Stimulated activated effector memory CD8-positive, alpha-beta T cell treated with anti-CD3 and anti-CD28 coated beads, Interleukin-12 subunit alpha, Interleukin-12 subunit beta, amount 100 ng/mL, for 72 hours (primary cell): ENCODE results near the gene MDGA2.

Source experiments
- ATAC-seq: fragments of 150-1000 bp; cut with Tn5 transposase; 2 replicates; pipeline ENCODE4 v1.10.0; 2021
- DNase-seq, 2 donors: peaks; one replicate each; pipeline ENCODE4 v3.0.0; 2021 to 2022; ENCODE audit warnings: low spot score in 2 of 2
- H3K27ac Mint-ChIP-seq: one replicate; pipeline ENCODE4 v1.8.0; 2022; ENCODE audit warnings: mild to moderate bottlenecking, mixed read lengths
- H3K36me3 Mint-ChIP-seq: one replicate; pipeline ENCODE4 v1.8.0; 2022; ENCODE audit warnings: mild to moderate bottlenecking, mixed read lengths
- H3K4me1 Mint-ChIP-seq: one replicate; pipeline ENCODE4 v1.8.0; 2022; ENCODE audit warnings: mixed read lengths
- H3K4me3 Mint-ChIP-seq: one replicate; pipeline ENCODE4 v1.8.0; 2022; ENCODE audit warnings: mild to moderate bottlenecking, mixed read lengths
- H3K9me3 Mint-ChIP-seq: one replicate; pipeline ENCODE4 v1.8.0; 2022; ENCODE audit warnings: mixed read lengths

MDGA2 gene

DNA sequence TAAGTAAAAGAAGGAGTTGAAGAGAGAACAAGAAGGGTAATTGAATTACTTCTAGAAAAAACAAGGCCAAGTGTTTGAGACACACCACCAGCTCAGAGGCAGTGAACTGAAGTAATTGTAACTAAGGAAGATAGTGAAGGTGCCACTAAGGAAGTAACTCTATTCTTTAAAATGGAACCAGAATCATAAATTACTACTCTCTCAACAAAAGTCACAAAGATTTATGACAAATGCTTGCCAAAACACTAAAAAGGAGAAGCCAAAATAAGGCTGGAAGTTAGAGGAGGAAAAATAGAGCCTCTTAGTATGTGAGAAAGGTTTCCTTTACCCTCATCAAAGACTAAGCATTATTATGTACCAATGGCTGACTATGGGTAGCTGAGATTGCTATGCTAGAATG is 208.5 kb downstream of the MDGA2 start:
- ATAC-seq (no peak), DNase-seq (no peak)
- no peak overlapping the region for H3K27ac Mint-ChIP-seq
- peaks cover 9% of the 10 kb centered on the region for H3K9me3 Mint-ChIP-seq
- H3K4me3 Mint-ChIP-seq = no peak overlapping the region
- no peaks in the 10 kb centered on the region for H3K36me3 Mint-ChIP-seq
- no peaks in the 10 kb centered on the region for H3K4me1 Mint-ChIP-seq

DNA sequence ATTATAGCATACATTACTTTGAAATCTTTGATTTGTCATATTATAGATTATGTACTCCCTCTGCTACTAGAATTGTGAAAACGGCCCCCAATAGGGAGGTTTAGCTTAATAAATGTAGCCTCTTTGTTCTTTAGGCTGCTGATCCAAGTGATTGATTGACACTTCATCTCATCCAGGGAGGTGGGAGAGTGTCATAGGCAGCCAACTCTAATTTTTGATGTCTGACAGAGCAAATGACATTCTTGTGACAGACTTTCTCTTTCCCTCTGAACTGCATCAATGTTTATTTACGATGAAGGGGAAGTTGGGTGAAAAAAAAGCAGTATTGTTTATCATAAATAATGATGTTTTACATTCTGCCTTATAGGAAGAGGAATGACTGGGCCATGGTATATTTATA is 221.4 kb downstream of the MDGA2 start:
- no peak overlapping the region for H3K4me3 Mint-ChIP-seq
- H3K36me3 Mint-ChIP-seq = no peaks in the 10 kb centered on the region
- peaks cover 6% of the 10 kb centered on the region for H3K9me3 Mint-ChIP-seq
- DNase-seq = no peak
- H3K27ac Mint-ChIP-seq = no peak overlapping the region
- no peaks in the 10 kb centered on the region for H3K4me1 Mint-ChIP-seq
- ATAC-seq = no peak

DNA sequence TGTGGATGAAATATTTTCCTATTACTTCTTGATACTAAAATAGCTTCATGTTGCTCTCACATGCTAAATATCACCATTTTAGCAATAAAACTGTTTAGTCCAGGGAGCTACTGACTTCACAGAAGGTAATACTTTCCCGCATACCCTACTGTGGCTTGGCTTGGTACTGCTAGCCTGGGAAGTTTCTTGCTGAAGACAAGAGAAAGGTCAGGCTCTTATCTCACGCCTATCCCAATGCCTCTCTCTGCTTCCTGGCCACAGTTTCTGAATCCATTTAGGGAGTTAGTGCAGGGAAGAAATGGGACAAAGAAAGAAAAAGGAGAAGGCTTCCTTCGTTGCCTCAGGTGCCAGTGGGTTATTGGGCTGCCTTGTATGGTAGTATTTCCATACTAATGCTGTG is 228.3 kb downstream of the MDGA2 start:
- no peak overlapping the region for H3K4me3 Mint-ChIP-seq
- ATAC-seq (no peak), DNase-seq (no peak)
- H3K4me1 Mint-ChIP-seq = no peaks in the 10 kb centered on the region
- H3K36me3 Mint-ChIP-seq = no peaks in the 10 kb centered on the region
- peaks cover 9% of the 10 kb centered on the region for H3K9me3 Mint-ChIP-seq
- H3K27ac Mint-ChIP-seq = no peak overlapping the region

DNA sequence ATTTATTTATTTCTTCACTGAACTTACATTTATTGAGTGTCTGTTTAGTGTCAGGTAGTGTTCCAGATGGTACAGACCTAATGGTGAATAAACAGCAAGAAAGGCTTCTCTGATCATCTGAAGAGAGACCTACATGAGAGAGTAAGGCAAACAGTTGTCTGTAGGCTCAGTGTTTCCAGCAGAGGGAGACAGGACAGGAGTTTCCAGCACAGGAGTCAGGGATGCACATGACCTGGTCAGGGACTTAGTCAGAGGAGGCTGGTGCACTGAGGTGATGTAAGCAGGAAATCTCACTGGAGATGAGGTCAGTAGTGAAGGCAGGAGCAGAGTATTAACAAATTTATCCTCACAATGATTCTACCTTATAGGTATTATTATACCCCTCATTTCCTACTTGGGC is 233.2 kb downstream of the MDGA2 start:
- no peak overlapping the region for H3K27ac Mint-ChIP-seq
- no peak overlapping the region for H3K4me3 Mint-ChIP-seq
- DNase-seq = no peak
- ATAC-seq = no peak
- no peaks in the 10 kb centered on the region for H3K36me3 Mint-ChIP-seq
- peaks cover 11% of the 10 kb centered on the region for H3K9me3 Mint-ChIP-seq
- H3K4me1 Mint-ChIP-seq = no peaks in the 10 kb centered on the region

DNA sequence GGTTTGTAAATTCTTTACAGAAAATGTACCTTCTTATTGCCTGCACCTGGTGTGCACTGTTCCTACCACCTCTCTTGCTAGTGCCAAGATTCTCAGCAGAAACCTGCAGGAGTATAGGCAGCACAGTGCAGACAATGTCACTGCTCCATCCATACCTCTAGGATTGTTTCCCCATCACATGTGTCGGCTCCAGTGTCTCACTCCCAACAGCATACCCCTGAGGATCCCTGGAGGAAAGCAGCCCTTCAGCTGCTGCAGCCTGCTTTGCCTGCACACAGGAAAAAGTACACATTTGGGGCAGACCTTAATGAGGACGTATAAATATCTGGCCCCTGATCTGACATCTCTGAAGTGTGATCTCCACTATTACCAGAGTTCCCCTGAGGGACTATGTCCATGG is 235.5 kb downstream of the MDGA2 start:
- H3K27ac Mint-ChIP-seq = no peak overlapping the region

DNA sequence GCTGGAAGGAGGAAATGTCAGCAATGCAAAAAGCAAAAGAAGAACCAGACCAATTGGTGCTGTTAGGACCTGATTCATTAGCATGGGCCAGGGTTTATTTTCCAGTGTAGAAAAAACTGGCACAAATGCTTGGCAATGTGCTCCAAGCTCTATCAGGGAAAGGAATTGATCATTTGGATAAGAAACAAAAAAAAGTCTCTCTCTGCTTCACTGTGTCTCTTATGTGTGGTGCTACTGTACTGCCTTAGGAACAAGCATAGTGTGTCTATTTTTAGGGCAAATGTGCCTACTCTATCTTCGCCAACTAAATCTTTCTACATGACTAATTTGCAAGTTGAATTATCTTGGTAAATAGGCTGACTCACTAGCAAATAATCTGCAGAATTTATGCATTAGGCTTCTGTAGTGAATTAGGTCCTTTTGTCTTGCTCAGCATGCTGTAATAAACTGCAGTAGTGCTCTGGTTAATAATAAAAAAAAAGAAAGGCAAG is 236.7 kb downstream of the MDGA2 start:
- Mint-ChIP-seq H3K36me3 (no peaks in the 10 kb centered on the region), H3K4me3 (no peak overlapping the region), H3K4me1 (no peaks in the 10 kb centered on the region), H3K27ac (no peak overlapping the region), H3K9me3 (peaks cover 10% of the 10 kb centered on the region)
- ATAC-seq = no peak
- no peak for DNase-seq

More for the DNA sequence above, 235.5 kb downstream of the MDGA2 start:
- no peak for ATAC-seq
- no peak overlapping the region for H3K4me3 Mint-ChIP-seq
- H3K36me3 Mint-ChIP-seq = no peaks in the 10 kb centered on the region
- no peaks in the 10 kb centered on the region for H3K4me1 Mint-ChIP-seq
- no peak for DNase-seq
- peaks cover 12% of the 10 kb centered on the region for H3K9me3 Mint-ChIP-seq

DNA sequence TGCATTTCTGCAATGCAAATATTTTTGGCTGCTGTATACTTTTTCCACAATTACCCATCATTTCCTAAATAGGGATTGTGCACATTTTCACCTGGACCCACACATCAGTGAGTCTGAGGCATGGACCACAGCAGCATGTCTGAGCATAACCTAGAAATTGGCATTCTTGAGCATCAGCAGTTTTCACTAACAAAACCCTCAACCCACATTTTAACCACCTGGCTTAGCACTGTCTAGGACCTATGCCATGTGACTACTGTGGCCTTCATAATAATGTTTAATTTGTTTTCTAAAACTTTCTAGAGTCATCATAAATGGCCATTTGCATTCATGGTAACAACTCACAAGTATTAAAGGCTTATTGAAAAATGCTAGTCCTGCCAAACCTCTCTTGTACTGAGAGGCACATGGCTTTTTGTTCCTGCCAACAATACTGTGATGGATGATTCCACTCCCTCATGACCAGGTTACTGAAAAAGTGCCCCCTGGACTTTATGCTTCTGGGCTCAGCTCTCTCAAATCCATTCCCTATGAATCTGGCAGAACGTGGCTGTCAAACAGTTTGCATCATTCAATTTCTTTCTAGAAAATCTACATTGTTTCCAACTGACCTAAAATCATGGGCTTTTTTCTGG is 240.0 kb downstream of the MDGA2 start:
- Mint-ChIP-seq H3K36me3 (no peaks in the 10 kb centered on the region), H3K9me3 (peaks cover 8% of the 10 kb centered on the region), H3K27ac (no peak overlapping the region), H3K4me1 (no peaks in the 10 kb centered on the region), H3K4me3 (no peak overlapping the region)
- ATAC-seq = no peak
- no peak for DNase-seq

DNA sequence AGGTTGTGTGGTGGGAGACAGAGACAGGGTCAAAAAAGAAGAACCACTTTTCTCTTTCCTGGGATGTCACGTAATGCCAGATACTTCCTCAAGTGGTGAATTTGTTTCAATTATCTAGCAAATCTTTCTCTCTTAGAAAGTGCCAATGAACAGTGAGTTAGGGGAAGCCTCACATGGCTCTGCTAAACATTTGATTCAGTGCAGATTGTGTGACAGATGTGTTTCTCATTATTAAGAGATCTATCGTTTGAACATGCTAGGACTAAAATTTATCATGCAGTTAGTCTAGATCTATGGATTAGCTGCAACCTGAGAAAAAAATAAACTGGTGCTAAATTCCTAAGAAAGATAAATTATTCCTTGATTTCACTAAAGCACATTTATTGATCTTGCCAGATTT is 247.8 kb downstream of the MDGA2 start:
- Mint-ChIP-seq H3K9me3 (peaks cover 8% of the 10 kb centered on the region), H3K4me3 (no peak overlapping the region), H3K36me3 (no peaks in the 10 kb centered on the region), H3K4me1 (no peaks in the 10 kb centered on the region), H3K27ac (no peak overlapping the region)
- no peak for ATAC-seq
- no peak for DNase-seq

DNA sequence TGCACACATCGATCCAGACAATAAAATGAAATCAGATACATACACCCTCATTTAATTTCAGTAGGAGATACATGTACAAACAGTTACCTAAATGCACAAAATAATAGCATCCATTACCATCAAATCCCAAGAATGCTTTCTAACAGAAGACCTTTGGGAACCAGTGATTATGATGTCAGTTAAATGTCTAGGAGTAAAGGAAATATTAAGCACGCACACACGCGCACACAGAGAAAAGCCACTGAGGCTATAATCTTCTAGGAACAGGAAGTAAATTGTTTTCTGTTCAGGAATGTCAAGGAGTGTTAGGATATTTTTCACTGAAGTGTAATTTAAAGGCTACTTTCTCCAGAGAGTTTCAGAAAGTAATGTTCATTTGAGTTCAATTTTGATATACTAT is 250.1 kb downstream of the MDGA2 start:
- no peak overlapping the region for H3K27ac Mint-ChIP-seq
- H3K4me3 Mint-ChIP-seq = no peak overlapping the region
- ATAC-seq (no peak), DNase-seq (no peak)
- H3K4me1 Mint-ChIP-seq = no peaks in the 10 kb centered on the region
- no peaks in the 10 kb centered on the region for H3K36me3 Mint-ChIP-seq
- H3K9me3 Mint-ChIP-seq = peaks cover 16% of the 10 kb centered on the region

DNA sequence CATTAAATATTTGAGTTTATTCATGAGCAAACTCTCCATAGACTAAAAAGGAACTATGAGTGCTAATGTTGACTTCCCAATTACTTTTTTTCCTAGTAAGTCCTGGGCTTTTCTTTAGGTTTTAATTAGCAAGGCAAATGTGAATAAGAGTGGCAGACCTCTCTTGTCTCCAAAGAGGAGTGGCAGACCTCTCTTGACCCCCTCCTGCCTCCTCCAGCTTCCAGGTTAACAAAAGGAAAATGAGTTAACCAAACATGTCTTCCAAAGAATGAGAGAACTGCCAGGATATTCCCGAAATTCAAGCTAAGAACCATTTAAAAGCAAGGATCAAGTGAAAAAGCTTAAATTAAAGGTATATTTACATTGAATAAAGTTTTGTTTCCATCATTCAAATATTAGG is 253.2 kb downstream of the MDGA2 start:
- Mint-ChIP-seq H3K9me3 (peaks cover 15% of the 10 kb centered on the region), H3K4me1 (no peaks in the 10 kb centered on the region), H3K36me3 (no peaks in the 10 kb centered on the region), H3K27ac (no peak overlapping the region), H3K4me3 (no peak overlapping the region)
- DNase-seq = no peak
- ATAC-seq = no peak

DNA sequence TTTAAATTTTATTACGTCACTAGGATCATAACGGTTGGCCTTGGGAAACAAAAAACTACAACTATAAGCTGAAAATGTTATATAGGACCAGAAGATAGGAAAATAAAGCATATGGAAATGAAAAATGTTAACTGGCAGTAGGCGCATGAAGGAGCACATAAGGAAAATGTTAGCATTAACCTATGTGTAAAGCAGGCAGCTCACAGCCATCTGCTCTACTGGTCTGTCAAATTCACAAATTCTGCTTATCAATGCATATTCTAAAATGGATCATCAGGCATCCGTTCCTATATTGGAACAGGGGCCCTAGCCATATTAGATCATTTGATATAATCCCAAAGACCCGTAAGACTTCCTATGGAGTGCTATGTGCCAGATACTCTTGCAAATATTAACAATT is 263.9 kb downstream of the MDGA2 start:
- Mint-ChIP-seq H3K27ac (no peak overlapping the region), H3K4me3 (no peak overlapping the region), H3K36me3 (no peaks in the 10 kb centered on the region), H3K4me1 (no peaks in the 10 kb centered on the region), H3K9me3 (peaks cover 15% of the 10 kb centered on the region)
- ATAC-seq = no peak
- no peak for DNase-seq

DNA sequence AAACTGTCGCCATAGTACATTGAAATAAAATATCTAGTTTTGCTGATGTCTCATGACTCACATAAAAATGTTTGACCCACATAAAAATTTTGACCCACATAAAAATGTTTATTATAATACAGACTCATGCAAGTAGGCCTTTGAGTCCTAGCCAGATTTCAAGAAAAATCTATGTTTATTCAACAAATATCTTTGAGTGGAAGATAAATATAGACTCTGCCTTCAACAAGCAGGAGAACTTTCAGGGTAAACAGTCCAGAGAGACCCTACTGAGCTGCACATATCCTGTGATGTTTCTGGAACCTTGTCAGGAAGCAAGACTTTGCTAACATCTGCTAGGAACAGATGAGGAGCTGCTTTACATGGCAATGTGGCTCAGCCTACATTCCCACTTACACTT is 283.1 kb downstream of the MDGA2 start:
- H3K36me3 Mint-ChIP-seq = no peaks in the 10 kb centered on the region
- H3K9me3 Mint-ChIP-seq = peaks cover 4% of the 10 kb centered on the region
- ATAC-seq (no peak), DNase-seq (no peak)
- no peak overlapping the region for H3K4me3 Mint-ChIP-seq
- H3K4me1 Mint-ChIP-seq = no peaks in the 10 kb centered on the region
- no peak overlapping the region for H3K27ac Mint-ChIP-seq

DNA sequence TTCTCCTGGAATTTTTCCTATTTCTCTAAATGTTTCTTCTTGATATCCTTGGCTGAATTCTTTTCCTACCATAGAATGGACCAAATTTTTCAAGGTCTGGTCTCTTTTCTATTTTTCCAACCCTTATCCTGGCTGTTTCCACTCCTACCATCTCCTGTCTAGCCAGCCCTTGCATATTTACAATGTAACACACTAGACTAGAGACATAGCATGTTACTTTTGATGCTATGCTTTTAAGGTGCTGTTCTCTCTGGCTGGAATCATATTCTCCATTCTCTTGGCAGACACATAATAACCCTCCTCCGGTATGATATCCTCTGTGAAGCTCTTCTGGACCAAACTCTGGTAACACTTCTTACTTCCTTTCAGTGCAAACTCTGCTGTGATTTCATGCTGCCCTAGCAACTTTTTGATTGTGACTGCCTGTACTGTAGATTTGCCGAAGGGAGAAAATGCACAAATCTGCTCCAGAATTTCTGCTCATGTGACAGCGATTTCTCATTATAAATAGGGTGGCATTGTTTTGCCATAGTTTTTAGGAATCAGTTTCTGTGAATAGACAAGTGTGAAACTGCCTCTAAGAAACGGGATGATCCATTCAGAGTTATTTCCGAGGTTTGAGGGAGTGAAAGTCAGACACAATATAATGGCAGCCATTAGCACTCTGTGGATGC is 284.4 kb downstream of the MDGA2 start:
- DNase-seq (no peak), ATAC-seq (no peak)
- no peaks in the 10 kb centered on the region for H3K4me1 Mint-ChIP-seq
- no peak overlapping the region for H3K27ac Mint-ChIP-seq
- H3K9me3 Mint-ChIP-seq = peaks cover 6% of the 10 kb centered on the region
- H3K36me3 Mint-ChIP-seq = no peaks in the 10 kb centered on the region
- no peak overlapping the region for H3K4me3 Mint-ChIP-seq

DNA sequence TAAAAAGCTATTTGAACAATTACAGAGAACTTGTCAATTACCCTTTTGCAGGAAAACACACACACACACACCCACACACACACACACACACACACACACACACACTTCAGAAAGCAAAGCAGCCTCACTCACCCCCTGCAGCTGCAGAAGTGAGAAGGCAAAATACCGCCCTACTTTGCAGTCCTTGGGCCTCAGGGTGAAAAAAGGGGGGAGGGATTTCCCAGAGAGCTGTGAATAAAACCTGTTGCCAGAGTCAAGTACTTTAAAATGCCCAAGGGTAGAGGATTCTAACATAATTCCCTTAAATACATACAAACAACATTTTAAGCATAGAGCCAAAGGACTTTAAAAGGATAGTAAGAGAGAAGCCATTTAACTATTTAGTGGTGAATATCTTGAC is 285.9 kb downstream of the MDGA2 start:
- Mint-ChIP-seq H3K4me3 (no peak overlapping the region), H3K9me3 (peaks cover 6% of the 10 kb centered on the region), H3K27ac (no peak overlapping the region), H3K36me3 (no peaks in the 10 kb centered on the region), H3K4me1 (no peaks in the 10 kb centered on the region)
- ATAC-seq = no peak
- DNase-seq = no peak

DNA sequence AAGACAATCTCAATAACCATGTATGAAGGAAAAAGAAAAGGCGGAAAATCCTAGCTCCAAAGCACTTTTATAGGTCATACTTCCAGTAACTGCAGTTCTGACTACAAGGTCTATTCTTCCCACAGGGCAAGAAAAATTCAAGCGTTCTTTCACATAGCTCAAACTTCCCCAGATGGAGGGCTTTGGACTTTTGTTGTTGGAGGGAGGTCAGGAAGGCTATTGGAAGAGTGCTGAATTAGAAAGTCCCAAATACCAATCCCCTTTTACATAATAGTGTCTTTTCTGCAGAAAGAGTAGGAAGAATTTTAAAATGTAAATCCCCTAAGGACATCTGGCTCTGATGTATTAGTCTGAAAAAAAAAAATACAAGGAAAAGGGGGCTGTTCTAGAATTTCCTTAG is 309.4 kb downstream of the MDGA2 start:
- H3K4me1 Mint-ChIP-seq = no peaks in the 10 kb centered on the region
- DNase-seq = no peak
- H3K36me3 Mint-ChIP-seq = no peaks in the 10 kb centered on the region
- H3K4me3 Mint-ChIP-seq = no peak overlapping the region
- H3K27ac Mint-ChIP-seq = no peak overlapping the region
- peaks cover 10% of the 10 kb centered on the region for H3K9me3 Mint-ChIP-seq
- no peak for ATAC-seq

DNA sequence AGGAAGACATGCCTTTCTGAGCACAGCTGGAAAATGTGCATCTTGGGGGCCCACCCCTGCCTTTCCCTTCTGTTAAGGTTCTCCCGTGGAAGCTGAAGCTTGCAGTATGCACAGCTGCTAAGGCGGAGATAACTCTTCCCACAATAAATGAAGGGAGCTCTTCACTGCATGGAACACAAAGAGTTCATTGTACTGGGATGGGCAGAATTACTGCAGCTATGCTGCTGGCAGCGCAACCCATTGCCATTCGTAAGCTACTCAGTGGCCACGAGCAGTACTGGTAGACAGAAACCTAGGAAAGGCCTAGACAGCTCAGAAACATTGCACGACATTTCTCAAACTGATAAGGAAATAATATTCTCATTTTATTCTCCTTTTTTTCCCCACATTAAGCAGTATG is 310.2 kb downstream of the MDGA2 start:
- no peak for ATAC-seq
- no peaks in the 10 kb centered on the region for H3K4me1 Mint-ChIP-seq
- DNase-seq = no peak
- no peak overlapping the region for H3K4me3 Mint-ChIP-seq
- H3K9me3 Mint-ChIP-seq = peaks cover 11% of the 10 kb centered on the region
- no peak overlapping the region for H3K27ac Mint-ChIP-seq
- H3K36me3 Mint-ChIP-seq = no peaks in the 10 kb centered on the region
